ENCODE measurements around the gene RGMB.

Gene RGMB

DNA sequence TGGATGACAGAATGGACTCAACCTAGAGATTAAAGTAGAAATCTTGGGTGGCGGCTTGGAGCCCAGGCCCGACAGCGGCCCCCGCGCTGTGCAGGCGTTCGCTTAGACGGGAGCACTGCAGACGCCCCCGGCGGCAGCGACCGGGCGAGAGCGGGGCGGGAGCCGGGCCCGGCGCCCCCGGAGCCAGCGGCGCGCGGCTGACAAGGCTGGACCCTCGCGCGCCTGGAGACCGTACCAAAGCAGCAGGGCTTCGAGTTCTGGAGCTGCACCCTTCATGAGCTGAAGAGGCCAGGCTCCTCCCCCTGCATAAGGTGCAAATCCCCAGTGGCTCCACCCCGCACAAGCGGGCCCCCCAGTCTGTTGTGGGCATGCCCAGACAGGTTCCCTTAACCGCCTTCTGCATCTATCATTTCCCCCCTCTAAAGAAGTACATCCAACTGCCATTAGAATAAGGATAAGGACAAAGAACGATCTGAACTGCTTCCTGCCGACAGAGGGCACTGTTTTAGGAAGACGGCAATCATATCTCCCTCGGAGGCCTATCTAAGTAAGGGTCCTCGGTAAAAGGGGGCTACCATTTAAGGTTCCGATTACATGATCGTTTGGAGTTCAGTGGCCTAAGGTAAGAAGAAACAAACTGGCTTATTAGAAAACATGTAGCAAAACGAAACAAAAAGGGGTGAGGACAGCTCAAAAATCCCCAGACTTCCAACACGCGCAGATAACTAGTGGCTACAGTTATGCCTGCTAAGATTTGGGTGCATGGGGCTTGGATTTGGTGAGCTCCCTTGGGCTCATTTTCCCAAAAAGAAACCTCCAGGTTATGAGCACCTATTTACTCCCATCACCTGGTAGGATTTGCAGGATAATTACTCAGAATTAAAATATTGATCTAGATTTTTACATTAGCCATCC lies 66.3 kb downstream of the RGMB start:
- no peak for DNase-seq

DNA sequence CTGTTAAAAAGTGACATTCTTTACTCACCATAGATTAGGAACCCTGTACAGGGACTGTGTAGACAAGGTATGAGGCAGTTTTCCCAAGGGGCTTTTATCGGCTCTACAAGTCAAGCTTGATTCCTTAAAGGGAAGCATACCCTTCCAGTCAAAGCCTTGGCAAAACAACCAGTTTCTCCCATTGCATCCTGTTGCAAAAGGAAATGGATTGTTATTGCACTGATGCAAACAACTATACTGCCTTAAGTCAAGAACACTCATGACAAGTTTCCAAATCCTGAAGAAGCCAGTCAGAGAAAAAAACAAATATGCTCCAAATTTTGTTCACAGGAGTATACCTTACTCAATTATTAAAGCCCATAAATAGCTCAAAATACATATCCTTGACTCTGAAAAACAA lies 67.5 kb downstream of the RGMB start:
- DNase-seq, result no peak

DNA sequence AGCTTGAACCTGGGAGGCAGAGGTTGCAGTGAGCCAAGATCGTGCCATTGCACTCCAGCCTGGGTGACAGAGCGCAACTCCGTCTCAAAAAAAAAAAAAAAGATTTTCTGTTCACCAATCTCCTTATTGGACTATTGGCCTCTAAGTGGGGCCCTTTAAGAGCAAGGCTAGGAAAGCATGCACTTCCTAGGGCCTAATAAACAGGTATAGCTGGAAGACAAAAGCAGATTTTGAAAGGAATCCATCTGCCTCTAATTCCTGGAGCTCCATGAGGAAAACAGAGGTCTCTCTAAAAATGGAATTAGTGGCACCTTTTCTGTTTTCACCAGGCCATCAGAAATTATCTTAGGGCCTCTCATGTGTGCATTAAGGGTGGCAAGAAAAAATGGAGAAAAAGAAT lies 70.0 kb downstream of the RGMB start:
- DNase-seq, result no peak

DNA sequence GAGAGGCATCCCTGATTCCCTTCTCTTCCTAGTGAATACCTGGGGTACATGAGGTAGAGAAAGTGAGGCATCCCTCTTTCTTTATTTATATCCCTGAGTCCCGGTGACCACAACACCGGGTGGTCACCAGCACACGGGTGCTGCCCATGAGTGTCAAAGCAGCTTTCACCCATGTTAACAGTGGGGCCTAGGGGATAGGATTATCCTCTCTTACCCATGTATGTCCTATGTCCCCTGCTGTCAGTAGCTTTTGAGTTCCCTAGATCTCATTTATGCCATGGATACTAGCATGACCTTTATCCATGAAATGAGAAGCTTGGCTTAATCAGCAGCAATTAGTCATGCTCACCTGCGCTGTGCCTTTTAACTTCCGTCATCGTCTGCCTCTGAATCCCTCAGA lies 71.4 kb downstream of the RGMB start:
- no peak for DNase-seq

DNA sequence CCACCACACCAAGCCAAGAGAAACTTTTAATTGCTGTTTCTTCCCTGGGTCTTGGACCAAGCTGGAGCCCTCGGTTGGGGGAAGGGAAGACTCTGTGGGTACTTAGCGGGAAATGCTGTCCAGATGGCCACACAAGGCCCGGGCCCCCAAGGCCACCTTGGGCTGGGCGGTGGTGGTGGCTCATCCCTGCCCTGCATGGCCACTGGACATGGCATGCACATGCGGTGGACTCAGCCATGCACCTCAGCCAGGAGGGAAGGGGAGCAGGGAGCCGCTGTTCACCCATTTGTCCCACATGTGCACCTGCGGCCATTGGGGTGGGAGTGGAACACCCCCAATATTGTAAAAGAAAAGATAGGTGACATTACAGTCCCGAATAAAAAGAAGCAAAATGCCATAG lies 72.4 kb downstream of the RGMB start:
- DNase-seq, result no peak

All from NCI-H446 treated with DMSO at 0.1 percent for 48 hours (cell line).